ENCODE measurements around the gene ISCA1. TPM values are rescaled to one million over a fixed set of nuclear protein-coding genes. Genes with fewer than 3 reads are reported as not detected.

The ISCA1 gene
- total RNA-seq, 2 donors from 2014 or later, result 18.9 to 20.9 TPM

DNA sequence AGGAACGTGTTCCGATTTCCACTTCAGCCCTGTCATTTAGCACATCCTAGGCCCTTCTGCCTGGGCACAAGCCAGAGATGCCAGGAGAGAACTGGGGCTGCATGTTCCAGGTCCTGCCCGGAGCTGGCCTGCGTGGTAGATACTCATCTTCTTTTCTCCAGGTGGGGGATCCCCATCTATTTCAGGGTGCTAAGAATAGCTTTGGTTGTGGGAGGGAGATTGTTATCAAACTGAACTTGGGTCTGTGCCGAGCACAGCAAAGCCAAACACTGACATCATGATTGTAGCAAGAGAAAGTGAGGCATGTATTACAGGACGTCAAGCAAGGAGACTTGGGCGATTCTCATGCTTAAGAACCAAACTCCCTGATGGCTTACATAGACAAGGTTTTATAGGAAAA lies 41.1 kb downstream of the ISCA1 start:
- DNase-seq (ENCODE audit: low spot score) (no peak), ATAC-seq (no peak)
- Mint-ChIP-seq H3K4me3 (no peak overlapping the region), H3K36me3 (no peaks in the 10 kb centered on the region), H3K27ac (no peak overlapping the region), H3K4me1 (ENCODE audit: low read depth in 2 of 2) (no peaks in the 10 kb centered on the region), H3K9me3 (no peaks in the 10 kb centered on the region), H3K27me3 (peaks cover 5 to 6% of the 10 kb centered on the region in 2 donors)

GRCh38 chr9:86238861-86239770 lies 43.2 kb downstream of the ISCA1 start:
- H3K27me3 Mint-ChIP-seq, result peaks cover 7 to 19% of the 10 kb centered on the region in 2 donors
- no peaks in the 10 kb centered on the region for H3K9me3 Mint-ChIP-seq
- no peak overlapping the region for H3K27ac Mint-ChIP-seq
- ATAC-seq (no peak), DNase-seq (ENCODE audit: low spot score) (no peak)
- no peaks in the 10 kb centered on the region for H3K4me1 Mint-ChIP-seq (ENCODE audit: low read depth in 2 of 2)
- no peak overlapping the region for H3K4me3 Mint-ChIP-seq
- no peaks in the 10 kb centered on the region for H3K36me3 Mint-ChIP-seq

DNA sequence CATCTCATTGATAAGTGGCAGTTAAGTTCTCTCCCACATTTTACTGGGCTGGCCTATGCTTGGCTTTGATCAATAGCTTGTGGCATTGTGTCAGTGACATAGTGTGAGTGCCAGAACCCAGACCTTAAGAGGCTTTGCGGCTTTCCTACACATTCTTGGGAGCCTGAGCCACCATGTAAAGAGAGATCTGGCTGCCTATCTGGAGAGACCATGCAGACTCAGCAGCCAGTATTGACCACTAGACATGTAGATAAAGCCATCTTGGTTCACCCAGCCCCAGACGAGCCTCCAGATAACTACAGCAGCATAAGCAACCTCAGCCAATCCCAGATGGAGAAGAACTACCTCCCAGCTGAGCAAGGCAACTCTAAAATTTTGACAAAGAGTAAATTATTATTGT lies 51.5 kb downstream of the ISCA1 start:
- ATAC-seq (no peak), DNase-seq (ENCODE audit: low spot score) (no peak)
- Mint-ChIP-seq H3K27ac (no peak overlapping the region), H3K4me1 (ENCODE audit: low read depth in 2 of 2) (no peaks in the 10 kb centered on the region), H3K36me3 (no peaks in the 10 kb centered on the region), H3K4me3 (no peak overlapping the region), H3K9me3 (no peaks in the 10 kb centered on the region), H3K27me3 (peaks cover 11 to 22% of the 10 kb centered on the region in 2 donors)

DNA sequence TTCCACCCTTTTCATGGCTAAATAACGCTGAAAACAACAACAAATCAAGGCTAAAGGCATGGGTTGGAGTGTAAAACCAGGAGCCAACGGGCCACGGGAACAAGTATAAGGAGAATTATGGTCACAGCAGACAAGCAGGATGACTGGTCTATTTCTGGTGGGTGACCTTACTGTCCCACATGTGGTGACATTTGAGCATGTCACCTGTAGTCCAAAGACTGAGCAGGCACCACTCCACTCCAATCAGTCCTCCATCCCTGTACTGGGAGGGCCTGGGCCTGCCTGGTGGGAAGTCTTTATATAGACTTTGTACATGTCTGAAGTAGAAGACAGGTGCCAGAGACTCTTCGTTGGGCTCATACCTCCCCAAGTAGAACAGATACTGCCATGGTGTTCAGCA lies 59.7 kb downstream of the ISCA1 start:
- no peak overlapping the region for H3K4me3 Mint-ChIP-seq
- no peaks in the 10 kb centered on the region for H3K9me3 Mint-ChIP-seq
- H3K27ac Mint-ChIP-seq, result no peak overlapping the region
- H3K27me3 Mint-ChIP-seq, result peaks cover 5 to 17% of the 10 kb centered on the region in 2 donors
- no peak for DNase-seq (ENCODE audit: low spot score)
- no peak for ATAC-seq
- no peaks in the 10 kb centered on the region for H3K4me1 Mint-ChIP-seq (ENCODE audit: low read depth in 2 of 2)
- H3K36me3 Mint-ChIP-seq, result no peaks in the 10 kb centered on the region

GRCh38 chr9:86219606-86220005 lies 62.7 kb downstream of the ISCA1 start:
- H3K4me3 Mint-ChIP-seq, result no peak overlapping the region
- no peak overlapping the region for H3K27ac Mint-ChIP-seq
- ATAC-seq (no peak), DNase-seq (ENCODE audit: low spot score) (no peak)
- H3K27me3 Mint-ChIP-seq, result peaks cover 5 to 17% of the 10 kb centered on the region in 2 donors
- no peaks in the 10 kb centered on the region for H3K9me3 Mint-ChIP-seq
- no peaks in the 10 kb centered on the region for H3K4me1 Mint-ChIP-seq (ENCODE audit: low read depth in 2 of 2)
- H3K36me3 Mint-ChIP-seq, result no peaks in the 10 kb centered on the region

DNA sequence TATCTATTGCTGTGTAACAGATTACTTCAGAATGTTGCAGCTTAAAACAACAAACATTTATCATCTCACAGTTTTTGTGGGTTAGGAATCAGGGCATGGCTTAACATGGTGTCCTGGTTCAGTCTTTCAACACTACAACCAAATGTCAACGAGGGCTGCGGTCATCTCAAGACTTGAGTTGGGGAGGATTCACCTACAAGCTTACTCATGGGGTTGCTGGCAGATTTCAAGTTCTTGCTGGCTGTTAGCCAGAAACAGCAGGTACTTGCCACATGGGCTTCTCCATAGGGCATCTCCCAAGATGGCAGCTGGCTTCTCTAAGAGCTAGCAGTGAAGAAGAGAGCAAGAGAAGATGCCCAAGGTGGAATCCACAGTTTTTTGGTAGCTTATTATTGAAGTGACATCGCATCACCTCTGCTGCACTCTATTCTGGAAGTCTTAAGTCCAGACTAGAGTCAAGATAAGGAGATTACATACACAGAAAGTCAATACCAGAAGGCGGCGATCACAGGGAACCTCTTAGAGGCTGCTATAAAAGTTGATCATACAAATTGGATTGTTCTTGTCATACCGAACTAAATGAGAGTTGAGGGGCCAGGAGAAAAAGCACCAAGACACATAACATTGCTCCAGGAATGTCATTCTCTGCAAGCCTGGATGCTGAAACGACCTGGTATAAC lies 65.1 kb downstream of the ISCA1 start:
- H3K27ac Mint-ChIP-seq, result no peak overlapping the region
- no peaks in the 10 kb centered on the region for H3K9me3 Mint-ChIP-seq

More for the DNA sequence above, 65.1 kb downstream of the ISCA1 start:
- Mint-ChIP-seq H3K36me3 (no peaks in the 10 kb centered on the region), H3K4me1 (ENCODE audit: low read depth in 2 of 2) (no peaks in the 10 kb centered on the region), H3K27me3 (peaks cover 5 to 10% of the 10 kb centered on the region in 2 donors), H3K4me3 (no peak overlapping the region)
- DNase-seq (ENCODE audit: low spot score) (no peak), ATAC-seq (no peak)

Other genes starting within 250 kb of the ISCA1 start
- 10 to 100 TPM in 1 of 2 donors, 1 to 10 TPM in 1; 3.6 to 20.5 TPM for gene GOLM1, start 183.0 kb downstream of the ISCA1 start, total RNA-seq
- gene C9orf153, start 22.9 kb downstream of the ISCA1 start, total RNA-seq, result under 1 TPM in 1 of 2 donors, not detected in 1; 0.43 TPM
- 10 to 100 TPM; 51.0 to 58.9 TPM for gene TUT7, start 71.9 kb upstream of the ISCA1 start, total RNA-seq